Activated CD4-positive, alpha-beta T cell treated with anti-CD3 and anti-CD28 coated beads, Interleukin-2, amount 10 ng/mL, durations not matched to agents 24 days and 14 days (primary cell): ENCODE data around the gene PDIA2. TPM values are rescaled to one million over a fixed set of nuclear protein-coding genes. Genes with fewer than 3 reads are reported as not detected.

Experiments used
- DNase-seq: peaks from one replicate; pipeline ENCODE4 v3.0.0; 2022
- H3K27ac Mint-ChIP-seq: one replicate; pipeline ENCODE4 v1.8.0; 2022; ENCODE audit warnings: mild to moderate bottlenecking, mixed read lengths
- H3K27me3 Mint-ChIP-seq: one replicate; pipeline ENCODE4 v1.8.0; 2022; ENCODE audit warnings: mixed read lengths
- H3K36me3 Mint-ChIP-seq: one replicate; pipeline ENCODE4 v1.8.0; 2022; ENCODE audit warnings: low read depth, mild to moderate bottlenecking, mixed read lengths
- H3K4me1 Mint-ChIP-seq: one replicate; pipeline ENCODE4 v1.8.0; 2021; ENCODE audit warnings: mixed read lengths
- H3K4me3 Mint-ChIP-seq: one replicate; pipeline ENCODE4 v1.8.0; 2022; ENCODE audit warnings: mild to moderate bottlenecking, moderate library complexity, mixed read lengths
- H3K9me3 Mint-ChIP-seq: one replicate; pipeline ENCODE4 v1.8.0; 2021; ENCODE audit warnings: mixed read lengths
- intact Hi-C: fragments of 100-400 bp; cut with micrococcal nuclease; formaldehyde crosslinking; loops from one replicate; pipeline ENCODE4 v1.15.1; 2023
- total RNA-seq: library from RNA; stranded (reverse); gene quantifications from 2 replicates; pipeline ENCODE4 v1.2.3, GENCODE V29; 2022

Gene PDIA2
- total RNA-seq, 1 donor from 2014 or later, result not detected

GRCh38 chr16:307691-308312 lies 24.8 kb downstream of the PDIA2 start:
- DNase-seq, result no peak
- no peak overlapping the region for H3K4me3 Mint-ChIP-seq
- no peaks in the 10 kb centered on the region for H3K27me3 Mint-ChIP-seq
- H3K4me1 Mint-ChIP-seq, result peaks cover 5% of the 10 kb centered on the region
- H3K27ac Mint-ChIP-seq, result no peak overlapping the region
- intact Hi-C loops, result no loop called here
- peaks cover 16% of the 10 kb centered on the region for H3K36me3 Mint-ChIP-seq
- H3K9me3 Mint-ChIP-seq, result no peaks in the 10 kb centered on the region

GRCh38 chr16:309476-309875 lies 26.5 kb downstream of the PDIA2 start:
- DNase-seq, result peak; percentile 76
- intact Hi-C loops, result no loop called here
- Mint-ChIP-seq H3K9me3 (no peaks in the 10 kb centered on the region), H3K36me3 (peaks cover 11% of the 10 kb centered on the region), H3K4me1 (peaks cover 5% of the 10 kb centered on the region), H3K4me3 (no peak overlapping the region), H3K27ac (no peak overlapping the region), H3K27me3 (no peaks in the 10 kb centered on the region)

- H3K4me1 Mint-ChIP-seq, result peaks cover 7% of the 10 kb centered on the region
- H3K27me3 Mint-ChIP-seq, result no peaks in the 10 kb centered on the region
- H3K27ac Mint-ChIP-seq, result no peak overlapping the region
- DNase-seq, result no peak
- H3K36me3 Mint-ChIP-seq, result peaks cover 9% of the 10 kb centered on the region
- no peaks in the 10 kb centered on the region for H3K9me3 Mint-ChIP-seq
- intact Hi-C loops, result no loop called here
- no peak overlapping the region for H3K4me3 Mint-ChIP-seq
Observed at GRCh38 chr16:311725-312124, 28.8 kb downstream of the PDIA2 start.

GRCh38 chr16:314351-314750 lies 31.4 kb downstream of the PDIA2 start:
- intact Hi-C loops, result no loop called here
- DNase-seq, result no peak
- no peak overlapping the region for H3K4me3 Mint-ChIP-seq
- H3K36me3 Mint-ChIP-seq, result peaks cover 13% of the 10 kb centered on the region
- peaks cover 11% of the 10 kb centered on the region for H3K4me1 Mint-ChIP-seq
- no peaks in the 10 kb centered on the region for H3K9me3 Mint-ChIP-seq
- no peak overlapping the region for H3K27ac Mint-ChIP-seq
- H3K27me3 Mint-ChIP-seq, result no peaks in the 10 kb centered on the region

- H3K27me3 Mint-ChIP-seq, result no peaks in the 10 kb centered on the region
- intact Hi-C loops, result no loop called here
- H3K9me3 Mint-ChIP-seq, result no peaks in the 10 kb centered on the region
- no peak overlapping the region for H3K27ac Mint-ChIP-seq
- no peak overlapping the region for H3K4me3 Mint-ChIP-seq
- peaks cover 16% of the 10 kb centered on the region for H3K36me3 Mint-ChIP-seq
- H3K4me1 Mint-ChIP-seq, result peaks cover 11% of the 10 kb centered on the region
- no peak for DNase-seq
Observed at GRCh38 chr16:314795-315299, 31.9 kb downstream of the PDIA2 start.

GRCh38 chr16:316741-317464 lies 33.9 kb downstream of the PDIA2 start:
- no peak overlapping the region for H3K27ac Mint-ChIP-seq
- peaks cover 15% of the 10 kb centered on the region for H3K4me1 Mint-ChIP-seq
- no peak for DNase-seq
- H3K9me3 Mint-ChIP-seq, result no peaks in the 10 kb centered on the region
- H3K4me3 Mint-ChIP-seq, result no peak overlapping the region
- intact Hi-C loops, result no loop called here
- no peaks in the 10 kb centered on the region for H3K27me3 Mint-ChIP-seq
- peaks cover 17% of the 10 kb centered on the region for H3K36me3 Mint-ChIP-seq

GRCh38 chr16:317583-317982 lies 34.6 kb downstream of the PDIA2 start:
- Mint-ChIP-seq H3K27ac (no peak overlapping the region), H3K36me3 (peaks cover 14% of the 10 kb centered on the region), H3K4me3 (no peak overlapping the region), H3K9me3 (no peaks in the 10 kb centered on the region), H3K27me3 (no peaks in the 10 kb centered on the region), H3K4me1 (peaks cover 15% of the 10 kb centered on the region)
- DNase-seq, result no peak
- intact Hi-C loops, result no loop called here

- intact Hi-C loops, result no loop called here
- Mint-ChIP-seq H3K4me3 (no peak overlapping the region), H3K9me3 (no peaks in the 10 kb centered on the region), H3K27ac (no peak overlapping the region), H3K36me3 (peaks cover 11% of the 10 kb centered on the region), H3K27me3 (no peaks in the 10 kb centered on the region), H3K4me1 (peaks cover 19% of the 10 kb centered on the region)
- DNase-seq, result no peak
Observed at GRCh38 chr16:318628-319027, 35.7 kb downstream of the PDIA2 start.

- DNase-seq, result no peak
- peaks cover 32% of the 10 kb centered on the region for H3K4me1 Mint-ChIP-seq
- H3K36me3 Mint-ChIP-seq, result peaks cover 12% of the 10 kb centered on the region
- no peak overlapping the region for H3K27ac Mint-ChIP-seq
- H3K4me3 Mint-ChIP-seq, result no peak overlapping the region
- H3K27me3 Mint-ChIP-seq, result no peaks in the 10 kb centered on the region
- intact Hi-C loops, result no loop called here
- H3K9me3 Mint-ChIP-seq, result no peaks in the 10 kb centered on the region
Observed at GRCh38 chr16:320206-320605, 37.2 kb downstream of the PDIA2 start.

GRCh38 chr16:321532-321931 lies 38.6 kb downstream of the PDIA2 start:
- Mint-ChIP-seq H3K27me3 (no peaks in the 10 kb centered on the region), H3K36me3 (peaks cover 15% of the 10 kb centered on the region), H3K4me1 (peaks cover 36% of the 10 kb centered on the region), H3K9me3 (no peaks in the 10 kb centered on the region), H3K4me3 (no peak overlapping the region), H3K27ac (no peak overlapping the region)
- DNase-seq, result no peak
- intact Hi-C loops, result no loop called here

GRCh38 chr16:322476-323143 lies 39.6 kb downstream of the PDIA2 start:
- H3K9me3 Mint-ChIP-seq, result no peaks in the 10 kb centered on the region
- peaks cover 14% of the 10 kb centered on the region for H3K36me3 Mint-ChIP-seq
- no peaks in the 10 kb centered on the region for H3K27me3 Mint-ChIP-seq
- H3K27ac Mint-ChIP-seq, result no peak overlapping the region
- no peak overlapping the region for H3K4me3 Mint-ChIP-seq
- intact Hi-C loops, result no loop called here
- peaks cover 40% of the 10 kb centered on the region for H3K4me1 Mint-ChIP-seq
- no peak for DNase-seq

GRCh38 chr16:324201-324450 lies 41.2 kb downstream of the PDIA2 start:
- Mint-ChIP-seq H3K4me1 (peaks cover 35% of the 10 kb centered on the region), H3K36me3 (peaks cover 9% of the 10 kb centered on the region), H3K4me3 (peak overlapping the region; percentile 71), H3K9me3 (no peaks in the 10 kb centered on the region), H3K27me3 (no peaks in the 10 kb centered on the region), H3K27ac (no peak overlapping the region)
- intact Hi-C loops, result loop anchor here (2.0 kb wide), 1 partner anchor 27 kb away; no protein-coding TSS in a partner anchor
- DNase-seq, result no peak

- peak; percentile 92 for DNase-seq
- H3K4me3 Mint-ChIP-seq, result peak overlapping the region; percentile 71
- H3K4me1 Mint-ChIP-seq, result peaks cover 33% of the 10 kb centered on the region
- H3K36me3 Mint-ChIP-seq, result peaks cover 7% of the 10 kb centered on the region
- no peaks in the 10 kb centered on the region for H3K9me3 Mint-ChIP-seq
- intact Hi-C loops, result loop anchor here (2.0 kb wide), 1 partner anchor 26 kb away; no protein-coding TSS in a partner anchor
- H3K27ac Mint-ChIP-seq, result peak overlapping the region; percentile 63
- no peaks in the 10 kb centered on the region for H3K27me3 Mint-ChIP-seq
Observed at GRCh38 chr16:324451-325334, 41.7 kb downstream of the PDIA2 start.
